Stimulated activated CD4-positive, alpha-beta T cell treated with anti-CD3 and anti-CD28 coated beads, Interleukin-15, amount 100 ng/mL, for 24 hours (primary cell): Measurements from ENCODE around the gene TTYH1.
A peak's percentile ranks its signal among the peaks of the same experiment; 100 is the strongest.
"Not testable (repeated sequence)": the region's sequence is repeated elsewhere in the genome, so short reads cannot be mapped to it uniquely, and the experiment has no call there.

Experiments
- DNase-seq: peaks from one replicate; pipeline ENCODE4 v3.0.0-alpha.2; 2020

The TTYH1 gene

GRCh38 chr19:54446349-54446748 lies 31.1 kb downstream of the TTYH1 start:
- not testable (repeated sequence) for DNase-seq

- peak; percentile 60 for DNase-seq
Measured at GRCh38 chr19:54448040-54448773, 32.9 kb downstream of the TTYH1 start.

GRCh38 chr19:54448774-54449700 lies 33.8 kb downstream of the TTYH1 start, which contains the start of gene LENG8:
Gene LENG8 (plus strand): TSS chr19:54449199. CDS start chr19:54451345, 2,146 bp downstream.
- DNase-seq = peak; percentile 97

- no peak for DNase-seq
Measured at GRCh38 chr19:54449701-54450069, 34.4 kb downstream of the TTYH1 start.

GRCh38 chr19:54451331-54451871 lies 36.1 kb downstream of the TTYH1 start:
- DNase-seq = no peak

- no peak for DNase-seq
Measured at GRCh38 chr19:54451997-54452396, 36.7 kb downstream of the TTYH1 start.

- no peak for DNase-seq
Measured at GRCh38 chr19:54452626-54453025, 37.4 kb downstream of the TTYH1 start.

- no peak for DNase-seq
Measured at GRCh38 chr19:54453921-54454780, 38.9 kb downstream of the TTYH1 start.

GRCh38 chr19:54454781-54455675 lies 39.8 kb downstream of the TTYH1 start:
- no peak for DNase-seq

- DNase-seq = no peak
Measured at GRCh38 chr19:54455786-54456422, 40.6 kb downstream of the TTYH1 start.

- DNase-seq = no peak
Measured at GRCh38 chr19:54456423-54457373, 41.4 kb downstream of the TTYH1 start.

GRCh38 chr19:54457773-54458647 lies 42.7 kb downstream of the TTYH1 start:
- no peak for DNase-seq

GRCh38 chr19:54458648-54459281 lies 43.5 kb downstream of the TTYH1 start:
- DNase-seq = no peak

GRCh38 chr19:54459282-54460229 lies 44.3 kb downstream of the TTYH1 start:
- no peak for DNase-seq

- DNase-seq = no peak
Measured at GRCh38 chr19:54460230-54461005, 45.2 kb downstream of the TTYH1 start.

- no peak for DNase-seq
Measured at GRCh38 chr19:54461210-54461609, 45.9 kb downstream of the TTYH1 start.
